Activated T-cell treated with anti-CD3 and anti-CD28 coated beads for 1 hour (primary cell): ENCODE data around the gene SLPI.

Experiments
- DNase-seq: peaks from one replicate; pipeline ENCODE4 v3.0.0-alpha.2; 2020; ENCODE audit warnings: low read depth

SLPI gene, protein sequence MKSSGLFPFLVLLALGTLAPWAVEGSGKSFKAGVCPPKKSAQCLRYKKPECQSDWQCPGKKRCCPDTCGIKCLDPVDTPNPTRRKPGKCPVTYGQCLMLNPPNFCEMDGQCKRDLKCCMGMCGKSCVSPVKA

DNA sequence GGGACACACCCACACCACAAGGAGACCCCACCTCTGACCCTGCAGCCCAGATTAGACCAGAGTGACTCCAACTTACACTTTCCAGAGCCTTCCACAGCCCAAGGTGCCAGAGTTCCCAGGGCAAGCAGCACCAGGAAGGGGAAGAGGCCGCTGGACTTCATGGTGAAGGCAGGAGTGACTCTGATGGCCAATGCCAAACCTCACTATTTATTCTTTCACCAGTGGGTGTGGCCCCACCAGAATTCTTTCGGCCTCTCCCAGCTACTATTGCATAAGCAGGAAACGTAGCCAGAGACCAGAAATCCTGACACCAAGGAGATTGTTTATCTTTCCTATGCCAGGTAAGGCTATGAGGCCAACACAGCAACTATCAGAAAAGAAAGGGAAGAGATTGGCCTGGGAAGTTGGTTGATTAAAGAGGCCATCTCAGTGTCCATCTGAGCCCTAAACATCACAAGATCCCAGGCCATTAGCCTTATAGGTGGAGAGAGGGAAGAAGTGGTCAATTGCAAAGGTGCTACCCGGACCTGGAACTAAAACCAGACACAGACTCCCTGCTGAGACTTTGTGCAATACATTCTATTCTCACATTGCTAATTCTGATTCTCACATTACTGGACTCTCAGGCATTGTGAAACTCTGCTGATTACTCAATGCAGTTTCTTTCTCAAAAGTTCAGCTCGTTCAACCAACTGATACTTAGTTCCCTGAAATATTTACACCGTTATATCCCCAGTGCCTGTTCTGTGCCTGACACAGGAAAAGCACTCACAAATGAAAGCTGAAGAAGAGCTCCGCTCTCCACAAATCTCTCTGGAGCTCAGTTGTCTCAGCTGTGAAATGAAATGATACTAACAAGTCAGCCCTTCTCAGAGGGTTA, at the start of gene SLPI:
Gene SLPI, minus strand, starts transcription at position 182 of the 880 bp plus-strand sequence. Its CDS starts 21 bp downstream, at position 161.
- no peak for DNase-seq

DNA sequence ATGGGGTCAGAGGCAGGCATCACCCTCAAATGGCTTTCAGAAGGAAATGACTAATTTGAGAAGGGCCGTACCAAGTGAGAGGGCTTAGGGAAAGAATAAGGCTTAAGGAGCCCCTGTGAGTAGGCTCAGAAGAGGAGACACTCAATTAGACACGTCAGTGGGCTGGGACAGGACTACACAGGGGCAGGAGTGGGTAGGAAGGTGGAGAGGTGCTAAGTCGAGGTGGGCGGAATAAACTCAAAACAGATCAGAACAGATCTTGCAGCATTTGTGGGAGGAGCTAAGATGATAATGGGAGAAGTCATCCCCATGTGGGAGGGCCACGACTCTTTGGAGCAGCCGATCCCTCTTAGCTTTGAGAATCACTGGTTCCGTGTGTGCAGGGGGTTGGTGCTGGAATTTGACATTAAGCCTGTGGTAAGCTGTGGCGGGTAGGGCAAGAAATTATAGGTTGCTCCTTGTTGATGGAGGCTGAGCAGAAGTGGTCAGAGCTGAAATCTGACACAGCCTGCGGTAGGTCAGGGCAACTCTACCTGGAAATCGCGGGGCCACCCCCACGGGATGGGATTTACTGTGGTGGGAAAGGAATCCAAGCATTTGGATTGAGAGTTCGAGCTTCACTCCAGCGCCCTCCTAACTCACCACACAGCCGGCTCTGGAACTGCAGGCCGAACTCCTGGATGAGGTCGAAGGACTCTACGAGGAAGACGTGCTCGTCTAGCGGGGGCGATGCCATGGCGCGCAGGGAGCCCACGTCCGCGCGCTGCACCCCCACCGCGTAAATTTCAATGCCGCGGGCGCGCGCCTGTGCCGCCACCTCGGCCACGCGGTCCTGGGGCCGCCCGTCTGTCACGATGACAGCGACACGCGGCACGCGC, 49.5 kb upstream of the SLPI start:
- no peak for DNase-seq

DNA sequence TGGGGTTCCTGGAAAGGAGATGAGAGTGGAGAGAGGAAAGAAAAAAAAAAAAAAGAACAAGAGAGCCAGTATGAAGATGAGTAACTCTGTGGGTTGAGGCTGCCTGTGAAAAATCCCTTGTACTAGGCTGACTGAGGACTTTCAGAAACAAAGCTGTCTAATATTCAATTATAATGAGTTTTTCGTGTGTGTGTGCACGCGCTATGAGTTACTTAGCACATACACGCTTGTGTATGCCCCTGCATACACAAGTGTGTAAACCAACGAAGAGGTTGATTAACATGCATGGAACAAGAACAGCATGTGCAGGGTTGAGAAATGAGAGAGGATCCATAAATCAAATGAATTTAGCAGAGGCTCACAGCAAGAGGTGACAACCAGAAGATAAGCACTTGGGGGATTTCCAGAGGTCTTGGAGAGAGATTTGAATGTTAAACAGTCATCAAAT, 47.5 kb upstream of the SLPI start:
- DNase-seq, result no peak

DNA sequence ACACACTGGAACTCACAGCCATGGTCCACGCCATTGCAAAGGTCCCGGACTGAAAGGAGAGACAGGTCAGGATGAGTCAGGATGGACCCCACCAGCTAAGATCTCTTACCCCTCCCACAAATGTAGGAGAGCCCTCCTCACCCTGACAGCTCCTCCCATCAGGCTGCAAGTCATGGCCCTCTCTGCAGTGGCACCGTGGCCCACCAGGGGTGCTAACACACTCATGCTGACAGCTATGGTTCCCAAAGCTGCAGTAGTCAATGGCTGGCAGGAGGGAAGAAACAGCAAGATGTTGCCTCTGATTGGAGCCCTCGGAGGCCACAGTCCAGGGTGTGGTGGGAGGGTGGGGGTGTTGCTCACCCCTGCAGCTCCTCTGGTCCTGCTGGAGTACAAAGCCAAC, 46.6 kb upstream of the SLPI start:
- no peak for DNase-seq

DNA sequence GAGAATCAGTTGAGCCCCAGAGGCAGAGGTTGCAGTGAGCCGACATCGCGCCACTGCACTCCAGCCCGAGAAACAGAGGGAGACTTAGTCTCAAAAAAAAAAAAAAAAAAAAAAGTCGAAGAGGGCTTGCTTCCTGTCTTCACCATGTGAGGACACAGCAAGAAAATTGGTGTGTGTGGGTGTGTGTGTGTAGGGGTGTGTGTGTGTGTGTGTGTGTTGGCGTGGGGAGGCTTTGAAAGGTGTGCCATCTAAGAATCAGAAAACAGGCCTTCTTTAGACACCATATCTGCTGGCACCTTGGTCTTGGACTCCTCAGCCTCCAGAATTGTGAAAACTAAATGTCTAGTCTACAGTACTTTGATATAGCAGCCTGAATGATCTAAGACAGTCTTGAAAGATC, 45.4 kb upstream of the SLPI start:
- no peak for DNase-seq

DNA sequence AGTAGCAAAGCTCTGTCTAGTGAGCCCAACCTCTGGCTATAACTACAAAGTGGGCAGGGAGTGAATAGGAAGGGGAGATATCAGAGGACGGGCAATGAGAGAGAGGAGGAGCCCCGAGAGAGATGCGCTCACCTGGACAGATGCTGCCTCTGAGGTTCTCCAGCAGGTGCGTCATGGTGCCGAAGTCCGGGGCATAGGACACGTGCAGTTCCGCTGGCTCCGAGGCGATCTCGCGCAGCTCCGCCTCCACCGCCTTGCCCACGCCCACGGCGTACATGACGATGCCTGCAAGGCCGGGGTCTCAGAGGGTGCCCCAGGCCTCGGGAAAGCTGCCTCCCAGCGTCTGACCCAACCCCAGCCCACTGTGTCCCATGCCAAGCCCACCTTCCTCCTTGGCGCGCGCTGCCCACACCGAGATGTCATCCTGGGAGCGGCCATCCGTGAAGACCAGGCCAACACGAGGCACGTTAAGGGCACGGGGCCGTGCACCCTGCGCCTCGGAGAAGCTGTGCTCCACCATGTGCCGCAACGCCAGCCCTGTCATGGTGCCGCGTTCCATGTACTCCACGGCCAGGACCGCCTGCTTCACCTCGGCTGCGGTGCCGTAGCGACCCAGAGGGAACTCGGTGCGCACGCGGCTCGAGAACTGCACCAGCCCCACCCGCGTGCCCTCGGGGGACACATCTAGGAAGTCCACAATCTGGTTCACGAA, 43.6 kb upstream of the SLPI start:
- DNase-seq, result no peak

DNA sequence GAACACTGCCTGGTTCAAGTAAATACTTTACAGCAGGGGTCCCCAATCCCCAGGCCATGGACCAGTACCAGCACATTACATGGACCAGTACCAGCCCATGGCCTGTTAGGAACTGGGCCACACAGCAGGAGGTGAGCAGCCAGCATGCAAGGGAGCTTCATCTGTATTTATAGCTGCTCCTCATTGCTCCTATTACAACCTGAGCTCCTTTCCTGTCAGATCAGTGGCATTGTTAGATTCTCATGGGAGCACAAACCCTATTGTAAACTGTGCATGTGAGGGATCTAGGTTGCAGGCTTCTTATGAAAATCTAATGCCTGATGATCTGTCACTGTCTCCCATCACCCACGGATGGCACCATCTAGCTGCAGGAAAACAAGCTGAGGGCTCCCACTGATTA, 40.3 kb upstream of the SLPI start:
- DNase-seq, result no peak

DNA sequence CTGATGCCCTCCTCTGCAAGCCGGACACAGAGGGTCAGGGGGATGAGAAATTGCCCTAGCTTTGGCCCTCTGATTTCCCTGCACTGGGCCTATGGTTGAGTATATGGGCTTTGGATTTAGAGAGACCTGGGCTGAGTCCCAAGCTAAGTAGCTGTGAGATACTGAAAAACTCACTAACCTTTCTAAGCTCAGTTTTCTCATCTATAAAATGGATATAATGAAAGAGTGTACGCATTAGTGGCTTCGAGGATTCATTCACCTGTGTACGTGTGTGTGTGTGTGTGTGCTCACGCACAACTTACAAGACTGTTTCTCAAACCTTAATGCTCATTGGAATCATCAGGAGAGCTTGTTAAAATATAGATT, 39.6 kb upstream of the SLPI start:
- DNase-seq, result no peak

DNA sequence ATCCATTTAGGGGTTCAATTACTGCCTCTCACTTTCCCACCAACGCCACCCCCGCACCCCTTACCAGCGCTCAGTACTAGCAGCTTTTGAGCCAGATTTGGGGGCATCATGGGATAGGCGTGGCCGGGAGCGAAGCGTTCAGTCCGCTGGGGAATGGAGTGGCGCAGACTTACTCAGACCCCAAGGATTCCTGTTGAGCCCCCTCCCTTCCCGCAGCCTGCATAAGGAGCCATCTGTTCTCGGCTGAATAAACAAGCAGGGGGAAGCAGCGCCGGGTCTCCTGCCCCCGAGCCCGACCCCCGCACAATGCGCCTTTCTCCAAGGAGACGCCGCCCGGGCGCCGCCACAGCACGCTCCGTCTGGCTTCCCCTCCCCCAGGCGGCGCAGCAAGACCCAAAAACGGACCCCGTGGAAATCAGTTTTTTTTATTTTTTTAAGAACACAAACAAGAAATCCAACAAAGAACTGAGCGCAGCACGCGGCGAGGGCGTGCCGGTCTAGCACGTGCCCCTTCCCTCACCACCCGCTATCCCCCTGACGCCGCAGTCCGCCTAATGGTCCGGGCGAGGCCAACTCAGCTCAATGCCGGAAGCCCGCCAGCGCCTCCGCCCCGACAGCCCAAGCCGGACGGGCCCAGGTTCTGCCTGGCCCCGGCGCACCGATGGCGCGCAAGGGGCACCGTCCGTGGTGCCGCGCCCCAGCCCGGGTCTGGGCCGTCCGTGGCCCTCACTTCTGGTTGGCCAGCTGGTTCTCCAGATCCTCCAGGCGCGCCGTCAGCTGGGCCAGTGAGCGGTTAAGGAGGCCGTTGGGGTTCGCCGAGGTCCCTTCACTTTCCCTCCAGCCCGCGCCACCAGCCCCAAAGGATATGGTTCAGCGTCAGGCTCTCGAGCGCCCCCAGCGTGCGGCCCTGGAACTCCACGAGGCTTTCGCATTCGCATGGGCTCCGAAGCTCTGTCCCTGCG, 39.0 kb upstream of the SLPI start:
- peak; percentile 75 for DNase-seq

DNA sequence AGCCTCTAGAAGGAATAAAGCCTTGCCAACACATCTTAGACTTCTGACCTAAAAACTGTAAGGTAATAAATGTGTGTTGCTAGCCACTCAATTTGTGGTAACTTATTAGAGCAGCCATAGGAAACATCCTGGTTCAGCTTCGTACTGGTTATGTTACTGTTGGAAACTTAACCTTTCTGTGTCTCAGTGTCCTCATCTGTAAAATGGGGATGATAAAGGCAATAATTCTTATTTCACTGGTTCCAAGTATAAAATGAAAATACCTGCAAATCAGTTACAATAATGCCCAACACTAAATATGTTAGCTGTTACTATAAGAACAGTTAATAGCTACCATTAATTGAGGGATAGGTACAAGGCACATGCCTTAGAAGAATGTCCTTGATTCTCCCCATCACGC, 38.0 kb upstream of the SLPI start:
- DNase-seq, result no peak

DNA sequence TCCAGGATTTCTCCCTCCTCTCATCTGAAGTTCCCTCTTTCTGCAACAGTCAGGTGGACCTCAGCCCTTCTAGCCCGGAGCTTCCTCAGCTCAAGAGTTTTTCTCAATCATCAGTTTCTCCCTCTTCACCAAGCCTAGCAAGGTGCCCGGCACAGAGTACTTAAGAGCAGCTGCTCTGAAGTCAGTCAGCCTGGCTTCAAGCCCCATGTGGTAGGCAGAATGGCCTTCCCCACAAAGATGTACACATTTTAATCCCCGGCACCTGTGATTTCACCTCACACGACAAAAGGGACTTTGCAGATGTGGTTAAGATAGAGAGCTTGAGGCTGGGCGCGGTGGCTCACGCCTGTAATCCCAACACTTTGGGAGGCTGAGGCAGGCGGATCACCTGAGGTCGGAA, 37.2 kb upstream of the SLPI start:
- no peak for DNase-seq

DNA sequence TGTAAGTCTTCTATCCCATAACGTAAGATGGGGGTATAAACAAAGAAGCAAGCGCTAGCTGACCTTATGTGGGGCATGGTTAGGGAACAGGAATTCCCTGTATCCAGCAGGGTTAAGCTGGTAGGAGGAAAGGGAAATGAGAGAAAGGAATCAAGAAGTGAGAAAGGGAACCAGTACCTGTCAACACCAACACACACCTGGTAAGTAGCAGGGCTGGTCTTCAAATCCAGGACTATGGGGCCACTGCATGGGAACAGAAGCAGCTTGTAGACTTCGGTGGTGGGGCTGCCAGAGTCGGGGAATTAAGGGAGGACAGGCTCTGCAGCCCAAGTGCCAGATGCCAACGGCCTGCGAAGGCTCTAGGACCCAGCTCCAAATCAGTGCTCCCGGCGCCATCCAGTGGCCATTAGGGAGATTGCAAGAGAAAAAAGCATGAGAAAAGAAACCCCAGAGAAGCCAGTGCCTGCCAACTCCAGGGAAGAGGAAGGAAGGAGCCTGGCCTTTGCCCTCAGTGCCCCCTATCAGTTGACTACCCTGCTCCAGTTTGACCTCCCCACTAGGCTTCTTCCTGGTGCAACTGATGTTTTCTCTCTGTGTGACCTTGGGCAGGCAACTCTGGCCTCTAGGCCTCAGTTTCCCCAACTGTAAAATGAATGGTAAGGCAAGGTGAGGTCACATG, 36.5 kb upstream of the SLPI start:
- peak; percentile 56 for DNase-seq

DNA sequence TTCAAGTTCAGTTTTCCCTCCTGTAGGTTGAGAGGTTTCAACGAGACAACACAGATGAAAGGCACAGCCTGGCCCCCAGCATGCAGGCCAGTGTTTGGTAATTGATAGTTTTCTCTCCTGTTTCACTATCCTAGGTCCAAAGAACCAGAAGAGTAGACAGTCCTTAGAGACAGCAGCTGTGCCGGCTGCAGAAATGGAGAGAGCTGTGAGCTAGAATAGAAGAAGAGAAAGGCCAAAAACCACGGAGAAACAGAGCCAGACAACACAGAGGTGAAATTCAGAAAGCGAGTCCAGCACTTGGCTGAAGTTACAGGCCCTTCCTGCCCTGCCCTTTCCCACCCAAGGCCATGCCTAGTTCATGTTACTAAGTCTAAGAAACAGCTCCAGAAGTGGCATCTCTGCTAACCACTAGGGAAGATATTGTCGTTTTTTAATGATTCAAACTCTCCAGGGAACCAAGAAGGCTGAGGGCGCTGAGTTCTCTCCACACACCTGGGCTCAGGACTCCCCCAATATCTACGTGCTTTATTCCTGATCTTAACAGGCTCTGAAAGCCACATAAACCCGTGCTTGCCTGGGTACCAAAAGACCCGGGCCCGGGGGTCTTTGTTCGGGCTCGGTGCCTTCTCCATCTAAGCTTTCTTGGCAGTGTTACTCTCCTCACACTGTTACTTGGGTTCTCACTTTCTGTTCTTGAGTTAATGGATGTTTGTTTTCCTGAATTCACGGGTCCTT, 35.7 kb upstream of the SLPI start:
- DNase-seq, result no peak

DNA sequence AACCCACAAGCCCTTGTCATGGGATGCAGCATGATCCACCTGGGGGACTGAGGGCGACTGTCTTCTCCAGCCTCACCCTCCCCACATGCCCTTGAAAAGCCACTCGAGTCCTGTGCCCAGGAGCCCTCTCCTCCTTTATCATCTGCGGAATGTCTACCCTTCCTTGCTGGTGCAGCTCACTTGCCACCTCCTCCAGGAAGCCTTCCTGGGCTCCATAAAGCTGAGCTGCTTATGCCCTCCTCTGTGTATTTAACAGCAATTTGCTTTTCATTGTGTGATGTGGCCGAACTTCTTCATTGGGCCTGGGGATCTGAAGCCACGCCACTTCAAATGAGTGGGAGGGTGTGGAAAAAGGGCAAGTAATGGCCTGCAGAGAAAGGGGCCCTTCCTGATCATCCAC, 34.5 kb upstream of the SLPI start:
- no peak for DNase-seq

DNA sequence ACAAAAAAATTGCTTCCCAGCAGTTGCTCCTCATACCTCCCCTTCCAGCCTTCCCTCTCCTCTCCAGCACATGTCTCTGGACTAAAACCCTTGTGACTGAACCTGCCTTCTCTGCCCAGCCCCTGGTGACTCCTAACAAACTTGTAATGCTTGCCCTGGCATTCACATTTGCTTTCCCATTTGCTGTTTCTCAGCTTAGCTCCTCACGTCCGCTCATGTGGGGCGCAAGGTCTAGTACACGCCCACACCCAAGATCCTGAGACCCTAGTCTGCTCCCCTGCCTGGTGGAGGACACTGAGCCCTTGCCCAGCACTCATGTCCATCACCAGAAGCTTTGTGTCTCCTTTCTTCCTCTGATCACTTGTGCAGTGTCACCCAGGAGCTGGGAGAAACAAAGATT, 34.0 kb upstream of the SLPI start:
- DNase-seq, result no peak

DNA sequence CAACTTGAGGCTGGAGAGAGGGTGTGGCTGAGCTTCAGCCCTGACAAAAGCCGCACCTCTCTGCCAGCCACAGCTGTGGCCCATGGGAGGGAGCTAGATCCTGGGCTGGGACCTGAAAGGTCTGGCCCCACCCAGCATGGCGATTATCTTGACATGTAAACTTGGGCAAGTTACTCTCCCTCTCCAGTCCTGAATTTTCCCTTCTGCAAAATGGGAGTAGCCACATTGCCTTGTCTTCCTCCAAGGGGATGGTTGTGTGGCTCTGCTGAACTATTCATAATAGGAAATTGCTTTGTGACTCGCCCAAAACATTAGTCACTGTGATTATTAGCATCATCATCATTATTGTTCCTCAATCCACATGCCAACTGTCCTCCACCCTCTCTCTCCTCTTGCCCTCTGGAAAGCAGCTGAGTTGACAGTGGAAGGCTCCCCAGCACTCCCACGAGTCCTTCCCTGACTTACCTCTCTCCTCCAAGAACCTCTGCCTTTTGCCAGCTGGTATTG, 29.2 kb upstream of the SLPI start:
- no peak for DNase-seq

DNA sequence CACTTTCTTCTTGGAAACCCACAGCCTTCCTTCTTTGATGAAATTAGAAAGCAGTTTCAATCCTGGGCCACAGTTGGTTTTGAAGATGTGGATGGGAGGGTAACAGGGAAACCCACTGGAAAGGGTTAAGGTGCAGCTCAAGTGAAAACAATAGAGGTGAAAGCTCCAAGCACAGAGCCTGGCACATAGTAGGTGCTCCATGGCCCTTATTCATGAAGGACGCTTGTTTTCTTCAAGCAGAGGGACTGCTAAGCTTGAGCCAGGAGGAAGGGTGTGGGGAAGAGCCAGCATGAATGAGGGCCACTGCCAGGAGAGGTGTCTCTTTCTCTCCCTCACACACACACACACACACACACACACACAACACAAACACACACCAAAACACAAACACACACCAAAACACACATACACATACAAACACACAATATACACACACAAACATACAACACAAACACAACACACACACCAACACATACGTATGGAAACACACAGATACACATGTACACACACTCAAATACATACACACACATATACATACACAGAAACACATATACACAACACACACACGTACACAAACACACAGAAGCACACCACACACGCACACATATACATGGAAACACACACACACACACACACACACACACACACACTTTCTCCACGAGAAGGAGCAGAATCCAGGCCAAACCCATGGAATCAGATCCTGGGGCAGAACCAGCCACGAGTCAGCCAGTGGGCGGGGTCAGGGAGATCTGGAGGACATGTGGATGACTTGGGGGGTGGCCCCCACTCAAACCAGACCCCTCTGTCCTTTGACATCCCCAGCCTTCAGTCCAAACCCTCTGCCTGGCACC, 28.6 kb upstream of the SLPI start:
- no peak for DNase-seq

DNA sequence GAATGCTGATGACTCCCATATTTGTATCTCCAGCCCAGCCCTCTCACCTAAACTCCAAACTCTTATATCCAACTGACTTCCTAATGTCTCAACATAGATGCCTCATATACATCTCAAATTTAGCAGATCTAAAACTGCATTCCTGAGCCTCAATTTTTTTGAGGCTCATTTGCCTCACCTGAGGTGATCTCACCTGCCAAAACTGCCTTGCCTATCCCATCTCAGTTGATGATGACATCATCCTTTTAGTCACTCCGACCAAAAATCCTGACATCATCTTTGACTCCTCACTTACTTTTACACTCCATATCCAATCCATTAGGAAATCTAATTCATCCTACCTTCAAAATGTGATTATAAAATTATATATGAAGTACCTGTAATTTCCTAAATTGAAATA, 25.6 kb upstream of the SLPI start:
- DNase-seq, result no peak

DNA sequence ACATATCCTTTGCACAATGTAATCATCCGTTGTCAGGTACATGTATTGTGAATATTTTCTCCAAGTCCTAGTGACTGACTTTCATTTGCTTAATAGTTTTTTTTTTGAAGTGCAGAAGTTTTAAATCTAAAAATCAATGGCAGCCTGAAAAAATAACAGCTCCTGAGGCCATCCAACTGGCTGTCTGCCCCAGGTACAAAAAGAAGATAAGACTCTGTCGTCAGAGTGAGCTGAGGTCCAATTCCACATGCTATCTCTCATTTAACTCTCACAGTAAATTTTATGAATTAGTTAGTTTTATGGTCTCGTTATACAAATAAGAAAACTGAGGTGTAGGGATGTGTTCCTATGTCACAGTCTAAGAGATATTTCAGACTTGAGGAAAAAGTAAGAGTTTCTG, 21.0 kb upstream of the SLPI start:
- DNase-seq, result no peak
